Aorta (tissue), 5 donors: ENCODE measurements around the gene FAM118A. TPM values are rescaled to one million over a fixed set of nuclear protein-coding genes. Genes with fewer than 3 reads are reported as not detected.

Experiments
- ATAC-seq: fragments of 200-7000 bp; cut with Tn5 transposase; one replicate; pipeline ENCODE4 v1.9.1; 2022; ENCODE audit warnings: moderate library complexity; ENCODE audit not compliant: low FRiP score
- DNase-seq, 2 donors: peaks; one replicate each; pipeline ENCODE4 v3.0.0-alpha.2; 2020
- H3K27ac ChIP-seq, 2 donors: one replicate each; pipeline ENCODE4 v1.5.1; 2013; ENCODE audit warnings: low read length in 2 of 2, mild to moderate bottlenecking in 2 of 2, moderate library complexity in 2 of 2, control low read depth in 1 of 2, inconsistent platforms in 1 of 2, low read depth in 1 of 2
- H3K27me3 ChIP-seq, 2 donors: one replicate each; pipeline ENCODE4 v1.6.1; 2013; ENCODE audit warnings: control low read depth in 1 of 2, low read length in 1 of 2, mild to moderate bottlenecking in 1 of 2, moderate library complexity in 1 of 2; ENCODE audit not compliant: insufficient read depth in 2 of 2, control insufficient read depth in 1 of 2
- H3K36me3 ChIP-seq, 2 donors: one replicate each; pipeline ENCODE4 v1.6.1; 2013; ENCODE audit warnings: control low read depth in 1 of 2, low read length in 1 of 2, mild to moderate bottlenecking in 1 of 2; ENCODE audit not compliant: insufficient read depth in 2 of 2, control insufficient read depth in 1 of 2
- H3K4me1 ChIP-seq, 2 donors: one replicate each; pipeline ENCODE4 v1.6.1; 2013; ENCODE audit warnings: low read length in 2 of 2, control low read depth in 1 of 2, mild to moderate bottlenecking in 1 of 2, moderate library complexity in 1 of 2; ENCODE audit not compliant: insufficient read depth in 2 of 2, control insufficient read depth in 1 of 2
- H3K4me3 ChIP-seq, 2 donors: one replicate each; pipeline ENCODE4 v1.5.1; 2013; ENCODE audit warnings: low read length in 2 of 2, control low read depth in 1 of 2, mild to moderate bottlenecking in 1 of 2
- H3K9me3 ChIP-seq: one replicate; pipeline ENCODE4 v1.6.1; 2013; ENCODE audit warnings: mild to moderate bottlenecking, low read length; ENCODE audit not compliant: control insufficient read depth
- WGBS, 2 donors: extraction: QIAGEN DNeasy Blood & Tissue Kit; methylation state at CpG; one replicate each; pipeline ENCODE4 v1.1.7; 2013; 5-methylcytosine and 5-hydroxymethylcytosine counted together
- intact Hi-C, 2 donors: fragments of 100-400 bp; cut with DNase I; formaldehyde crosslinking; loops; one replicate each; pipeline versions ENCODE4 v1.14.2 to v1.15.0; 2022
- polyA plus RNA-seq, 2 donors: library from polyadenylated mRNA; stranded (reverse); fragments of 200-250 nt; gene quantifications; one replicate each; pipeline ENCODE4 v1.2.3, GENCODE V29; 2013
- total RNA-seq, 2 donors: library from RNA; stranded (reverse); fragmentation: NEBNext Ultra II Directional; extraction: Animal tissue kit (Norgen Biotek cat#: 25700); gene quantifications; one replicate each; pipeline ENCODE4 v1.2.1, GENCODE V29; 2021
- donor health status: healthy with polysubstance abuse.
- donor health status: Bipolar disorder and iron deficiency.
- donor health status: DM: no; HTN: no; CAD: no.
- donor health status: DM: no; HTN: no; CAD: no.
- donor health status: DM: yes; HTN: yes; CAD: no.

FAM118A gene
- total and polyA plus RNA-seq, 4 donors: 8.6 to 320 (median 62.9) TPM

GRCh38 chr22:45335854-45336522 lies 26.3 kb downstream of the FAM118A start:
- ATAC-seq (no peak), DNase-seq (no peak)
- Histone ChIP-seq H3K27ac (no peak overlapping the region), H3K4me1 (no peaks in the 10 kb centered on the region), H3K4me3 (no peak overlapping the region), H3K27me3 (no peaks in the 10 kb centered on the region), H3K9me3 (no peaks in the 10 kb centered on the region), H3K36me3 (peaks cover 0 to 8% of the 10 kb centered on the region in 2 donors)
- intact Hi-C loops: no loop called here
- 78% methylated on average over 29 of the region's 29 CpGs for WGBS, 2 donors

GRCh38 chr22:45336971-45337431 lies 27.3 kb downstream of the FAM118A start:
- WGBS, 2 donors: 2 to 4% methylated on average over 18 of the region's 18 CpGs
- H3K4me3 ChIP-seq: no peak overlapping the region
- DNase-seq (peak; percentile 89 to 91), ATAC-seq (peak; percentile 64)
- H3K4me1 ChIP-seq: no peaks in the 10 kb centered on the region
- peaks cover 4 to 5% of the 10 kb centered on the region in 2 donors for H3K36me3 ChIP-seq
- H3K27ac ChIP-seq: peak overlapping the region; percentile 15 to 19
- H3K27me3 ChIP-seq: no peaks in the 10 kb centered on the region
- H3K9me3 ChIP-seq: no peaks in the 10 kb centered on the region
- intact Hi-C loops: no loop called here

- DNase-seq (no peak), ATAC-seq (no peak)
- no peaks in the 10 kb centered on the region for H3K27me3 ChIP-seq
- H3K4me3 ChIP-seq: no peak overlapping the region
- peak overlapping the region in 1 of 2 donors; percentile 32 for H3K27ac ChIP-seq
- intact Hi-C loops: no loop called here
- 68 to 70% methylated on average over 9 of the region's 9 CpGs for WGBS, 2 donors
- no peaks in the 10 kb centered on the region for H3K9me3 ChIP-seq
- H3K36me3 ChIP-seq: peaks cover 3 to 7% of the 10 kb centered on the region in 2 donors
- H3K4me1 ChIP-seq: no peaks in the 10 kb centered on the region
Observed at GRCh38 chr22:45337536-45337935, 27.8 kb downstream of the FAM118A start.

GRCh38 chr22:45338795-45339194 lies 29.1 kb downstream of the FAM118A start:
- ATAC-seq (no peak), DNase-seq (no peak)
- H3K27ac ChIP-seq: no peak overlapping the region
- intact Hi-C loops: no loop called here
- H3K4me3 ChIP-seq: no peak overlapping the region
- H3K9me3 ChIP-seq: no peaks in the 10 kb centered on the region
- H3K27me3 ChIP-seq: no peaks in the 10 kb centered on the region
- no peaks in the 10 kb centered on the region for H3K4me1 ChIP-seq
- 82 to 85% methylated on average over 7 of the region's 7 CpGs for WGBS, 2 donors
- H3K36me3 ChIP-seq: peaks cover 3 to 7% of the 10 kb centered on the region in 2 donors

GRCh38 chr22:45340323-45340722 lies 30.6 kb downstream of the FAM118A start:
- WGBS, 2 donors: 84 to 86% methylated on average over 8 of the region's 8 CpGs
- Histone ChIP-seq H3K36me3 (peaks cover 3 to 7% of the 10 kb centered on the region in 2 donors), H3K4me3 (no peak overlapping the region), H3K27ac (no peak overlapping the region), H3K9me3 (no peaks in the 10 kb centered on the region), H3K4me1 (no peaks in the 10 kb centered on the region), H3K27me3 (no peaks in the 10 kb centered on the region)
- no peak for ATAC-seq
- no peak for DNase-seq
- intact Hi-C loops: no loop called here

GRCh38 chr22:45341498-45341897 lies 31.8 kb downstream of the FAM118A start:
- H3K4me3 ChIP-seq: no peak overlapping the region
- peaks cover 3 to 7% of the 10 kb centered on the region in 2 donors for H3K36me3 ChIP-seq
- H3K4me1 ChIP-seq: no peaks in the 10 kb centered on the region
- intact Hi-C loops: no loop called here
- H3K27me3 ChIP-seq: no peaks in the 10 kb centered on the region
- no peak overlapping the region for H3K27ac ChIP-seq
- WGBS, 2 donors: 68 to 73% methylated on average over 6 of the region's 6 CpGs
- no peak for ATAC-seq
- DNase-seq: no peak
- H3K9me3 ChIP-seq: no peaks in the 10 kb centered on the region

- Histone ChIP-seq H3K36me3 (peaks cover 3 to 7% of the 10 kb centered on the region in 2 donors), H3K27me3 (no peaks in the 10 kb centered on the region), H3K27ac (no peak overlapping the region), H3K9me3 (no peaks in the 10 kb centered on the region), H3K4me3 (no peak overlapping the region), H3K4me1 (no peaks in the 10 kb centered on the region)
- no peak for DNase-seq
- ATAC-seq: no peak
- intact Hi-C loops: no loop called here
- whole genome bisulfite sequencing, 2 donors: 92 to 94% methylated on average over 8 of the region's 8 CpGs
Observed at GRCh38 chr22:45343143-45343542, 33.4 kb downstream of the FAM118A start.

- Histone ChIP-seq H3K27me3 (no peaks in the 10 kb centered on the region), H3K4me1 (no peaks in the 10 kb centered on the region), H3K4me3 (no peak overlapping the region), H3K27ac (no peak overlapping the region), H3K9me3 (no peaks in the 10 kb centered on the region), H3K36me3 (peaks cover 3 to 7% of the 10 kb centered on the region in 2 donors)
- intact Hi-C loops: no loop called here
- DNase-seq (no peak), ATAC-seq (no peak)
- 39 to 46% methylated on average over 5 of the region's 5 CpGs for WGBS, 2 donors
Observed at GRCh38 chr22:45344334-45344733, 34.6 kb downstream of the FAM118A start.

GRCh38 chr22:45349916-45350315 lies 40.2 kb downstream of the FAM118A start:
- H3K4me3 ChIP-seq: no peak overlapping the region
- 57 to 67% methylated on average over 3 of the region's 3 CpGs for WGBS, 2 donors
- ATAC-seq (no peak), DNase-seq (no peak)
- no peaks in the 10 kb centered on the region for H3K36me3 ChIP-seq
- no peak overlapping the region for H3K27ac ChIP-seq
- intact Hi-C loops: no loop called here
- no peaks in the 10 kb centered on the region for H3K9me3 ChIP-seq
- H3K4me1 ChIP-seq: no peaks in the 10 kb centered on the region
- H3K27me3 ChIP-seq: no peaks in the 10 kb centered on the region
